OCI-LY1 (cell line): Measurements from ENCODE around the gene WWOX.

Experiments
- EZH2 ChIP-seq: fragments of 200-600 bp; sonication (generic), shearing (Covaris generic); IDR thresholded peaks from 2 replicates; pipeline ENCODE4 v1.8.0; 2017; ENCODE audit warnings: borderline replicate concordance, mixed run types, mild to moderate bottlenecking, antibody characterized with exemption, low read length, moderate library complexity, mixed read lengths
- TF ChIP-seq, protein P1 (sequence below): fragments of 200-600 bp; sonication (generic), shearing (Covaris generic); IDR thresholded peaks from 2 replicates; pipeline ENCODE4 v1.5.1; 2017; ENCODE audit warnings: mild to moderate bottlenecking, antibody characterized with exemption, low read length, moderate library complexity, mixed read lengths

GRCh38 chr16:78405833-78406232 is 306.4 kb downstream of the WWOX start:
- TF ChIP-seq, protein P1, sequence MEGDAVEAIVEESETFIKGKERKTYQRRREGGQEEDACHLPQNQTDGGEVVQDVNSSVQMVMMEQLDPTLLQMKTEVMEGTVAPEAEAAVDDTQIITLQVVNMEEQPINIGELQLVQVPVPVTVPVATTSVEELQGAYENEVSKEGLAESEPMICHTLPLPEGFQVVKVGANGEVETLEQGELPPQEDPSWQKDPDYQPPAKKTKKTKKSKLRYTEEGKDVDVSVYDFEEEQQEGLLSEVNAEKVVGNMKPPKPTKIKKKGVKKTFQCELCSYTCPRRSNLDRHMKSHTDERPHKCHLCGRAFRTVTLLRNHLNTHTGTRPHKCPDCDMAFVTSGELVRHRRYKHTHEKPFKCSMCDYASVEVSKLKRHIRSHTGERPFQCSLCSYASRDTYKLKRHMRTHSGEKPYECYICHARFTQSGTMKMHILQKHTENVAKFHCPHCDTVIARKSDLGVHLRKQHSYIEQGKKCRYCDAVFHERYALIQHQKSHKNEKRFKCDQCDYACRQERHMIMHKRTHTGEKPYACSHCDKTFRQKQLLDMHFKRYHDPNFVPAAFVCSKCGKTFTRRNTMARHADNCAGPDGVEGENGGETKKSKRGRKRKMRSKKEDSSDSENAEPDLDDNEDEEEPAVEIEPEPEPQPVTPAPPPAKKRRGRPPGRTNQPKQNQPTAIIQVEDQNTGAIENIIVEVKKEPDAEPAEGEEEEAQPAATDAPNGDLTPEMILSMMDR, result no peak
- no peak for TF ChIP-seq EZH2
